SK-N-SH treated with all-trans-retinoic acid at 6 μM for 48 hours (cell line): Measurements from ENCODE around the gene DDIAS.

Experiments used
- ATAC-seq: fragments of 200-7000 bp; cut with Tn5 transposase; 3 replicates; pipeline ENCODE4 v1.9.1; 2020; ENCODE audit warnings: mild to moderate bottlenecking, moderate library complexity
- ARNTL ChIP-seq: fragments of 450-650 bp; formaldehyde crosslinking; IDR thresholded peaks from 2 replicates; pipeline ENCODE4 v1.5.0; 2020; ENCODE audit warnings: low read depth, mild to moderate bottlenecking, moderate library complexity, borderline replicate concordance
- BACH2 ChIP-seq: fragments of 250-450 bp; sonication (Bioruptor Pico); IDR thresholded peaks from 2 replicates; pipeline ENCODE4 v1.9.0; 2021; ENCODE audit warnings: mild to moderate bottlenecking, borderline replicate concordance
- CREB5 ChIP-seq: fragments of 250-450 bp; sonication (Bioruptor Pico); IDR thresholded peaks from 2 replicates; pipeline ENCODE4 v1.5.1; 2020; ENCODE audit warnings: low read depth, mild to moderate bottlenecking, moderate library complexity
- CSDC2 ChIP-seq: fragments of 250-450 bp; sonication (Bioruptor Pico); IDR thresholded peaks from 2 replicates; pipeline ENCODE4 v1.5.0; 2020; ENCODE audit warnings: mild to moderate bottlenecking, moderate library complexity
- CSRNP3 ChIP-seq: fragments of 250-450 bp; sonication (Bioruptor Pico); IDR thresholded peaks from 2 replicates; pipeline ENCODE4 v1.5.1; 2021; ENCODE audit warnings: mild to moderate bottlenecking, moderate library complexity
- ESRRG ChIP-seq: fragments of 250-450 bp; sonication (Bioruptor Pico); IDR thresholded peaks from 2 replicates; pipeline ENCODE4 v1.6.1; 2021; ENCODE audit warnings: mild to moderate bottlenecking
- GLIS3 ChIP-seq: fragments of 250-450 bp; sonication (Bioruptor Pico); IDR thresholded peaks from 2 replicates; pipeline ENCODE4 v1.5.0; 2020; ENCODE audit warnings: mild to moderate bottlenecking, moderate library complexity
- ISL1 ChIP-seq: fragments of 250-450 bp; sonication (Bioruptor Pico); IDR thresholded peaks from 2 replicates; pipeline ENCODE4 v2.1.2; 2022; ENCODE audit warnings: mild to moderate bottlenecking, moderate library complexity
- OSR1 ChIP-seq: fragments of 250-450 bp; sonication (Bioruptor Pico); IDR thresholded peaks from 2 replicates; pipeline ENCODE4 v1.8.0; 2022; ENCODE audit warnings: moderate library complexity, mild to moderate bottlenecking, inconsistent platforms
- POU6F1 ChIP-seq: fragments of 250-450 bp; sonication (Bioruptor Pico); IDR thresholded peaks from 2 replicates; pipeline ENCODE4 v1.8.0; 2021; ENCODE audit warnings: low read depth, mild to moderate bottlenecking, moderate library complexity, borderline replicate concordance
- PPARA ChIP-seq: fragments of 250-450 bp; sonication (Bioruptor Pico); IDR thresholded peaks from 2 replicates; pipeline ENCODE4 v1.5.0; 2020; ENCODE audit warnings: mild to moderate bottlenecking, borderline replicate concordance
- RARB ChIP-seq: fragments of 250-450 bp; sonication (Bioruptor Pico); IDR thresholded peaks from 2 replicates; pipeline ENCODE4 v1.8.0; 2021; ENCODE audit warnings: mild to moderate bottlenecking, moderate library complexity
- TCF4 ChIP-seq: fragments of 250-450 bp; sonication (Bioruptor Pico); IDR thresholded peaks from 2 replicates; pipeline ENCODE4 v1.8.0; 2021; ENCODE audit warnings: mild to moderate bottlenecking, moderate library complexity, borderline replicate concordance
- TOX ChIP-seq: fragments of 250-450 bp; sonication (Bioruptor Pico); IDR thresholded peaks from 2 replicates; pipeline ENCODE4 v1.8.0; 2021; ENCODE audit warnings: mild to moderate bottlenecking, moderate library complexity, borderline replicate concordance
- TSHZ2 ChIP-seq: fragments of 250-450 bp; sonication (Bioruptor Pico); IDR thresholded peaks from 2 replicates; pipeline ENCODE4 v1.5.0; 2020; ENCODE audit warnings: mild to moderate bottlenecking, moderate library complexity
- ZC3H10 ChIP-seq: fragments of 250-450 bp; sonication (Bioruptor Pico); IDR thresholded peaks from 2 replicates; pipeline ENCODE4 v1.5.1; 2021; ENCODE audit warnings: mild to moderate bottlenecking, moderate library complexity
- ZFP3 ChIP-seq: fragments of 250-450 bp; sonication (Bioruptor Pico); IDR thresholded peaks from 2 replicates; pipeline ENCODE4 v1.5.0; 2020; ENCODE audit warnings: mild to moderate bottlenecking, moderate library complexity
- ZFP30 ChIP-seq: fragments of 450-650 bp; formaldehyde crosslinking; IDR thresholded peaks from 2 replicates; pipeline ENCODE4 v1.5.0; 2022; ENCODE audit warnings: mild to moderate bottlenecking, moderate library complexity
- ZNF565 ChIP-seq: fragments of 450-650 bp; formaldehyde crosslinking; conservative IDR thresholded peaks from 2 replicates; pipeline ENCODE4 v1.5.0; 2020; ENCODE audit warnings: low read depth, mild to moderate bottlenecking, moderate library complexity
- ZNF70 ChIP-seq: fragments of 450-650 bp; formaldehyde crosslinking; IDR thresholded peaks from 2 replicates; pipeline ENCODE4 v1.5.0; 2020; ENCODE audit warnings: mild to moderate bottlenecking, moderate library complexity
- ZNF8 ChIP-seq: fragments of 450-650 bp; formaldehyde crosslinking; IDR thresholded peaks from 2 replicates; pipeline ENCODE4 v1.5.0; 2020; ENCODE audit warnings: mild to moderate bottlenecking, moderate library complexity

DDIAS gene

GRCh38 chr11:82890002-82890341 is 11.6 kb upstream of the DDIAS start:
- TF ChIP-seq PPARA (CRISPR knock-in tag) (no peak), POU6F1 (no peak), ISL1 (CRISPR knock-in tag) (no peak), ARNTL (no peak), TOX (no peak), ZNF70 (CRISPR knock-in tag) (no peak), ZFP30 (CRISPR knock-in tag) (no peak), TSHZ2 (CRISPR knock-in tag) (no peak), ZNF565 (CRISPR knock-in tag) (no peak), ZNF8 (CRISPR knock-in tag) (no peak), CREB5 (CRISPR knock-in tag) (no peak), RARB (no peak)
- ATAC-seq = no peak

GRCh38 chr11:82890936-82891335 is 10.6 kb upstream of the DDIAS start:
- ATAC-seq = no peak
- TF ChIP-seq ZNF70 (CRISPR knock-in tag) (no peak), ZC3H10 (CRISPR knock-in tag) (no peak), ZFP3 (no peak), POU6F1 (no peak), OSR1 (CRISPR knock-in tag) (no peak), PPARA (CRISPR knock-in tag) (no peak), TSHZ2 (CRISPR knock-in tag) (no peak), TOX (no peak), ESRRG (no peak), GLIS3 (CRISPR knock-in tag) (no peak), TCF4 (CRISPR knock-in tag) (no peak), ZFP30 (CRISPR knock-in tag) (no peak), BACH2 (no peak), CREB5 (CRISPR knock-in tag) (no peak), CSRNP3 (CRISPR knock-in tag) (no peak), ISL1 (CRISPR knock-in tag) (no peak), ARNTL (no peak), ZNF565 (CRISPR knock-in tag) (no peak), ZNF8 (CRISPR knock-in tag) (no peak), CSDC2 (CRISPR knock-in tag) (no peak)
